Activated gamma-delta T cell (primary cell): ENCODE data around the gene ATP10A.

ENCODE experiments used
- DNase-seq: peaks from one replicate; lab custom pipeline; 2025; lab: John Stamatoyannopoulos, UW

The ATP10A gene

DNA sequence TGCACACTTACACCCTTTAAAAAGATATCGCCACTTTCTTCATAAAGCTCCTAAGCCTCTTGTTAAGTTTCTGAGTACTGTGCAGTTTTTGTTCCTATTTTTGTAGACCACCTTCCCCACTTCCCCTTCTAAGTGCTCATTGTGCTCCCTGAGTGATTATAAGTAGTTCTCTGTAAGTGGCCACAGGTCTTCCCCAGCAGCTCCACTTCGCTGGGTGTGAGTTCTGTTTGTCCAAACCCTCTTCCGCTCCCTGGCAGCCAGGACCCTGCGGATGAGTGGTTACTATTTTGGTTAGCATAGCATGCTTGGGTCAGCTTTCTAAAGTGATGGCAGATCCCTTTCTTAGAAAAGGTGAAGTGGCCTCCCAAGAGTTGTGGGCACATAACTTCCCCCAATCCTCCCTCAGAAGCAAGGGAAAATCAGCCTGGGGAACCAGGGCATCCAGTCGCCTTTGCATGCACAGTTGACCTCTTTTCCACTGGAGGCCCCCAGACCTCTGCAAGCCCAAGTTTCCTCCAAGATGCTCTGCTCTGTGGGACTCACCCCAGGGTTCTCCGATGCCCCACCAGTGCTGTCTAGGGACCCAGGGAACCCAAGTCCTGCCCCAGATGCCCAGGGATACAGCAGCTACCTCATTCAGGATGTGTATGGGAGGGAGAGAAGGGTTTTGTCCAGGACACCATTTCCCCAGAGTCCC lies 69.6 kb downstream of the ATP10A start:
- DNase-seq = no peak

DNA sequence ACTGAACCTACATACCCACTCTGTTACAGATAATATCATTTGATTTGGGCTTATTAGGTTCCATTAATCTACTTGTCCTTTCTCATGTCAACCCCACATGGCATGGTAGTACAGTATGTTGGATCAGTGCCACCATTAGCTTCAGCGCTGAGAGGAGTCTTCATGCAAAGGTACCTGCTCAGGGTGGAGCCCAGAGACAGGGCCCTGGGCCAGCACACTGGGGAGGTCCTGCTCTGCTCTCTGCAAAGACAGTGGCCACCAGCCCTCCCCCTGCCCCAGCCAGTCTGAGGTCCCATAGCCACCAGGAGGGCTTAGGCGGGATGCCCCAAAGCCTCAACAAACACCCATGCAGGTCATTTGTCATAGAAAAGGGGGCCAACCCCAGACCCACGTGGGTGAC lies 71.0 kb downstream of the ATP10A start:
- DNase-seq = no peak

DNA sequence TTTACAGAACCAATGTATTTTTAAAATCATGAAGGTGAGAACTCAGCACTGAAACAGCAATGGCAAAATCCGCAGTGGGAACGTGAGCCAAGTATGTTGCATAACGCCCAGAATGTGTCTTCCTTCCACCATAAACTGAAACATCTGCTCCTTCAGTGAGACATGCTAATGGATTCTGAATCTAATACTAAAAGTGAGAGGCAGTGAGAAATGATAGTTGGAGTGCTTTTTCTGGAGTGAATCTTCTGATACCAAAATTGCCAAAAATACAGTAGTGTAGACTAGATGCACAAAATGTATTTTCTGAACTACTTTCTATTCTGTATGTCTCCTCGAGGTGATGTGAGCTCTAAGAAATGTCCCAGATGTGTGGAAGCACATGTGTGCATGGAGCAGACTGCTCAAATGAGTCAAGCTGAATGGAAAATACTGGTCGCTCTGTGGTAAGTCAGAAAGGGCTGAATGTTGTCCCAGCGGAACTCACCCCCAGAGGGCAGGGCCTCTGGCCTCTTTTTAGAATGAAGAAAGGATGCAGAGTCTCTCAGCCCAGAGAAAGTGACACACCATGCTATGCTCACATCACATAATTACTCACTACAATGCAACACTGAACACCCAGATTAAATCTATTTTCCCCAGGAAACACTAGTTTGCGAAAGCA lies 73.0 kb downstream of the ATP10A start:
- no peak for DNase-seq

DNA sequence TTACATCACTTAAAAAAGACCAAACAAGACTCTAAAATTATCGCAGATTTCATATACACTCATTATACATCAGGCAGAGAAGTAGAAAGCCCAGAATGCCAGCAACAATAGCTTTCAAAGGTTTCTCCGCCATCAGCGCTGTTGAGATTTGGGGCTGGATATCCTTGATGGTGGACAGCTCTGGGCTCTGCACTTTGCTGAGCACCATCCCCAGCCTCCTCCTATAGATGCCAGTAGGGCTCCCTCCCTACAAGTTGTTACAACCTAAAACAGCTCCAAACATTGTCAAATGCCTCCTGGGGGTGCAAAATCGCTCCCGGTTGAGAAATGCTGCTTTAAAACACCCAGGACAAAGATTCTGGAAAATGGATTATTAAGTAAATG lies 73.5 kb downstream of the ATP10A start:
- no peak for DNase-seq

DNA sequence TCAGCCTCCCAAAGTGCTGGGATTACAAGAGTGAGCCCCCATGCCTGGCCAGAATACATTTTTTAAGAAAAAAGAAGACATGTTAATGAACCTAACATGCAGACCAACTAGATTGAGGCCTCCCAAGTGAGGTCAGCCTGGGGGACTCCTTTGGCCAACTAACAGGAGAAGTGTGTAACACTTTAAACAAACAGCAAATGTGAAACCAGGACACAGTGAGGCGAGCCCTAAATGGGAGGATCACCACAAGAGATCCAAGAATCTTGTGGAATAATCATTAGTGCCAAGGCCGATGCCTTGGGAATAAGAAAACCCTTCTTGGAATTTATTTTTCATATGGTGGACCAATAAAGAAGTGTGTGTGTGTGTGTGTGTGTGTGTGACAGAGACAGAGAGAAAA lies 73.9 kb downstream of the ATP10A start:
- no peak for DNase-seq

DNA sequence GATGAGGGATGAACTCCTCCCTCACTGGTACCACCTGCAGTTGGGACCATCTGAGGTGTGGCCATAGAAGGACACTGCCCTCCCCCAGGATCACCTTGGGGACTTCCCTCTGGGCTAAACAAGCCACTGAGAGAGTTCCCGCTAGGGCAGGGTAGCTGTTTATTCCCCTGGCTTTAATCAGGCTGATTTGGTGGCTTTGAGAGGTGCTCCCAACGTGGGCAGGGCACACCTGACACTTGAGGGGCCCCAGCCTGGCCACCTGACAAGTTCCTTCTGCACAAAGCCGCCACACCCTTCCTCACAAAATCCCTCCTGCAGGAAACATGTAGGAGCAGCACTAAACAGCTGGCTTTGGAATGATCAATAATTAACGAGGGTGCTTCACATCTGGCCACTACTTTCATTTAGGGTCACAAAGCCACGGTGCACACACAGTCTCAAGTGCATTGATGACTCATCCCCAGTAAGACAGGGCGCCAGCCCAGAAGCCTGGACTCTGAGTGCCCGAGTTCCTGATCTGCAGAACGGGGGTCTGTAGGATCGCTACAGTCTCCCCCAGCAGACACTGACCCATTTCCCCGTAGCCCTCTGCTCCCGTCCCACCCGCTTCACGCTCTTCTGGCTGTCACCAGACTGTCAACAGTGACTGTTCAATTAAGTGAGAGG lies 75.1 kb downstream of the ATP10A start:
- no peak for DNase-seq

DNA sequence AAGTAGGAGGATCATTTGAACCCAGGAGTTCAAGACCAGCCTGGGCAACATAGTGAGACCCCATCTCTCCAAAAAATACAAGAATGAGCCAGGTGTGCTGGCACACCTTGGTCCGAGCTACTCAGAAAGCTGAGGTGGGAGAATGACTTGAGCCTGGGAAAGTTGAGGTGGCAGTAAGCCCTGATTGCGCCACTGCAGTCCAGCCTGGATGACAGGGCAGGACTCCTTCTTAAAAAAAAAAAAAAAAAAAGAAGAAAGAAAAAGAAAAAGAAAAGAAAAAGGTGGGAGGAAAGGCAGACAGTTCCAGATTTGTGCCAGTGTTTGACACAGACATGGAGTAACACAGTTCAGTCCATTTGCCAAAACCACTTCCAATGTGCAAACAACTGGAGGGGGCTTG lies 75.7 kb downstream of the ATP10A start:
- DNase-seq = no peak

DNA sequence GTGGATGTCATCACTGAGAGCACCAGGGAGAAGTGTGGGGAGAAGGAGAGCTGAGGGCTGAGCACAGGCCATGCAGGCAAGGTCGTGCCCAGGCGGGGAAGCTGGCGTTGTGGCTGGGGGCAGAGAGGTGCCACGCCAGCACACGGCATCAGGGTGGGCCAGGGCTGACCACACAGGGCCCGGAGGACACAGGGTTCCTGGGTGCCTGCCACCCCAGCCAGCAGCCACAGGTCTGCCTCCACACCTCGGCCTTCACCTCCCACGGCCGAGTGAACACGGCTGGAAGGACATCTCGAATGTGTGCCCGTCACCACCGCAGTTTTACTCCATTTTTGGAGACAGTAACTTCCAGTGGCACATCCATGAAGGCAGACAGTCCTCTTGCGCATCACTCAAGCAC lies 77.1 kb downstream of the ATP10A start:
- DNase-seq = no peak

DNA sequence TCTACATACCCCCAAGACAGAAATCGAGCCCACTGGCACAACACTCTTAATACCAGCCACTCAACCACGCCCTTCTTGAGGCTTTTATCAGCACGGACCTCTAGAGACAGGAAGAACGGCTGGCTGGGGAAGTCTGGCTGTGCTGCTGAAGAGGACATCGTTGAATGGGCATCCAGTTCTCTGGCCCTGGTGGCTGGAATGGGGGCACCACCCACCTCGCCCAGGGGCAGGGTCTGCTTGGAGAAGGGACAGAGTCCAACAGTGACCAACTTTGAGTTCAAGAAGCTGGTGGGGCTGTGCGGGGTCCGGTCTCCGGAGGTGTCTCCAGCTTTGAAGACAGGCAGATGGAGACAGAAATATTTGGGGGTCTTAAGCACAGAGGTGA lies 77.5 kb downstream of the ATP10A start:
- no peak for DNase-seq

DNA sequence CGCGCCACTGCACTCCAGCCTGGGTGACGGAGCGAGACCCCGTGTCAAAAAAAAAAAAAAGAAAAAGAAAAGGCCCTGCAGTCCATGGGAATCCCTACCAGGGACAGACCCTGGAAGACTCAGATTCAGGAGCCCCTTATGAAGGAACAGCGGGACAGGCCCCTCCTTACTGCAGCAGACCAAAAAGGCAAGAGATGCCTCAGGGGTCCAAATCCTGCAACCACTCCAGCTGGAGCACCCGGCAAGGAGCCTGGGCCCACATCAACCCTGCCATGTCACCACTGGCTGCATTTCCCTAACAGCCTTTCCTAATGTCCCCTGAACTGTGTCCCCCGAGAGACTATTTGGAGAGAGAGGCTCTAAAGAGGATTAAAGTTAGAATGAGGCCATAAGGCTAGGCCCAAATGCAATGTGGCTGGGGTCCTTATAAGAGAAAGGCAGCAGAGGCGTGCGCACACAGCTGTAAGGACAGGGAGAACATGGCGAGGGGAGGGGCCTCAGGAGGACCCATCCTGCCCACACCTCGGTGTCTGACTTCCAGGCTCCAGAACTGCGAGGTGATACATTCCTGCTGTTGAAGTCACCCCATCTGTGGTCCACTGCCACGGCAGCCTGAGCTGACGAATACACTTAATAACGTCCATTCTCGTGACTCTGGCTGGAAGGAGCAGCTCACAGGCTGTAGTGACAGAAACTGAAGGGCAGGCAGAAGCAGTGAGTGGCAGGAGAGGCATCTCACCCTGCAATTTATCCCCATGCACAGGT lies 78.1 kb downstream of the ATP10A start:
- no peak for DNase-seq

DNA sequence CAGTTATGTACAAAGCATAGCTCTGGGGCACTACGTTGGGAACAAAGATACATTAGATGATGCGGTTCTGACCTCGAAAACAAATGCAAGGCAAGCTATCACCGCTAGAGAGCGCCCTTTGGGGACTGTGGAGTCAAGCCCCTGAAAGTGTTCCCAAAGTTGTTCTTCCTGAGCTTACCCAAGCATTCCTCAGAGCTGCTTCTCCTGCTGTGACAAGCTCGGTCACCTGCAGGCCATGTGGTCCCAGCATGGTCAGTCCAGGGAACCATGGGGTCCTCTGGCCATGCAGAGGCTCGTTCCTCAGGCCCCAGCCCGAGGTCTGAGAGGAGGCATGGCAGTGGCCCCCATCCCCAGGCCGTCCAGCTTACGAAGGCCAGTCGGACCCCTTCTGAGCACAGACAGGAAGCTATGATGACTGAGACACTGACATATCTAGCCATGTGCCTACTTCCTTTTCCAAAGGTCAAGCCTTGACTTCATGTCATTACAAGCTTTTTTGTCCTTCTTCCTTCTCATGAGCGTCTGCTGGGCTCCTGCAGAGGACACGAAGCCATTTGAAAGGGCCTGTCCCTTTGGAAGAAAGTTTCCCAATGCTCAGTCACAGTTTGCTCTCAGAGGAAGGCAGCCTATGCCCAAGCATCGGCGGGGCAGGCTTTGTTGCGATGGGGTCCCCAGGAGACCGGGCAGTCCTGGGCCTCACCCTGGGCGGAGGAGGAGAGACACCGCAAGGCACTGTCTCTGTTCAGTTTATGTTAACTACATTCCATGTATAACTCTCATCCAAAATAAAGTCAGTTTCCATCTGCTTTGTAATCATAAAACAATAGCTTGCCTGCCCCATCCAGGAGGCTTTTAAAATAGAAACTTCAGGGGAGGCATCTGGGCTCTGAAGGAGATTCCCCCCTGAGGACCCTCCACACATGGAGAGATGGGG lies 79.3 kb downstream of the ATP10A start:
- DNase-seq = no peak

DNA sequence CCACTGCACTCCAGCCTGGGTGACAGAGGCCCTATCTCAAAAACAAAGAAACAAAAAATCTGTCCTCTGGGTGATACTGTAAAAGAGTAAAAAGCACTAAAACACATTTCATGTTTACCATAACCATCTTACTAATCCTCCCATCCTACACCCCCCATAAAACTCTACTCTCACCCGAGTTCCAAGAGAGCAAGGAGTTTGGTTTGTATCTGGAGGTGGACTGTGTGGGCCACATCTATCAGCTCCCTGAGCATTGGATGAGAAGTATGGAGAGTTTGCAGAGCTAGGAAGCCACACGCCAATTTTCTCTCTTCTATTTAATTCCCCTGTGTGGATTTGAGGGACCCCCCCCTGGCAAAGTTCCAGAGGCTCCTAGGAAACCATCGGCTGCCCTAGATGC lies 80.0 kb downstream of the ATP10A start:
- no peak for DNase-seq

DNA sequence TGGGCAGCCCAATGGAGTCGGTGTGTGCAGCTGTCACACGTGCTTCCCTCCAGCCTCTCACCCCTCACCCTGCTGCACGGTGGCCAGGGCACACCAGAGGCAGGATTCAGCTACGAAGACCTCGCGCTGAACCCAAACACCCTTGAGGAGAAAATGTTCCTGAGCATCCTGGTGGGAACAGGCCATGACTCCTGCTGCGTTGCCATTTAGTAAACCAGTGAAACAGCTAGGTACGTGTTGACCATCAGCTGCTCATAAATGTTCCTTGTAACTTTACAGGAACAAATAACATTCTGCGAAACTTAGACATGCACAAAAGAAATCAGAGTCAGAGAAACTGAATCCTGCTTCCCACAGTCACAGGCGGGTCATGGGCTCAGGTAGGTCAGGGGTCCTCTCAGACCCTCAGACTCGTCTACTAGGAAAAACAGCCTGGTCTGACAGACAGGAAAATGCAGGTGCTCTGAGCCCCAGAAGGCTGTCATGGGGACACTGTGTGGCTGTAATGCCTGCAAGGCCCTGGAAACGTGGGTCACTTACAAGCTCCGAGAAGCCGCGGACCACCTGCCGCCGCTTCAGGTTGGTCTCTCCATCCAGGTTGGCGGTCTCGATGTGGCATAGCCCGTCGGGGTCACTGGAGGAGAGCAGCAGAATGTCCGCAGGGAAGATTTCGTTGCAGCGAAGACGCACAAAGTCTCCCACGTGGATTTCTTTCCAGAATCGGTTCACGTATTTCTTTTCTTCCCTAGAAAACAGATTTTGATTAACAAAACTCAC lies 82.5 kb downstream of the ATP10A start:
- DNase-seq = no peak

DNA sequence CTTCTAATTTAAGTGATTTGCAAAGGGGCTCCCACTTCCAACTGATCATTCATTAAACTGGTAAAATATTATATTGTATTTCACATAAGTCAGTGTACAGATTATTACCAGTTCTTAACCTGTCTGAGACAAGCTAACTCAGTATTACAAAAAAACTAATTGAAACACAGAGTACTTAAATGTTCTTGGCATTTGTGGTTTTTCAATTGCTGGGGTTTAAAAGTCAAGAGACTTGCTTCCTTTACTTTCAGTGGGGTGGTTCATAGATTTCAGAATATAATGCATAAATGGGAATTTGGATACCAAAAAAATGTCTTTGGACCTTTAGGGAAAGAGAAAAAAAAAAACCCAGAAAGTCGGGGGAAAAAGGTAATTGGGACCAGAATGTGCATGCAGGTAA lies 85.0 kb downstream of the ATP10A start:
- no peak for DNase-seq

DNA sequence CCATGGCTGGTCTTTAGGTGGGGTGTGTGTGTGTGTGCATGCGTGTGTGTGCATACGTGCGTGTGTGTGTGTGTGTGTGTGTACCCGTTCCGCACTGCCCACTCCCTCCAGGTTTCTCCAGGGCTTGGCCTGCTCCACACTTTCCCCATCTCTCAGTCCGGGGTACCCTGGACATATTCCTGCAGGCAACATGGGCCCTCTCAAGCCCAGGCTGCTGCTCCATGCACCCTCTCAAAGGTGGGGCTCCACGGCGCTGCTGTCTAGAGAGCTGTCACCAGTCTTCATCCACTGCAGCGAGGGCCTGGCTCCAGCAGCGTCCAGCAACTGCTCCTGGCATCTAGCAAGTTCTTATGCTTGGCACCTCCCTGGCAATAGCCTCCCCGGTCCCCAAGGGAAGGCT lies 86.1 kb downstream of the ATP10A start:
- no peak for DNase-seq

DNA sequence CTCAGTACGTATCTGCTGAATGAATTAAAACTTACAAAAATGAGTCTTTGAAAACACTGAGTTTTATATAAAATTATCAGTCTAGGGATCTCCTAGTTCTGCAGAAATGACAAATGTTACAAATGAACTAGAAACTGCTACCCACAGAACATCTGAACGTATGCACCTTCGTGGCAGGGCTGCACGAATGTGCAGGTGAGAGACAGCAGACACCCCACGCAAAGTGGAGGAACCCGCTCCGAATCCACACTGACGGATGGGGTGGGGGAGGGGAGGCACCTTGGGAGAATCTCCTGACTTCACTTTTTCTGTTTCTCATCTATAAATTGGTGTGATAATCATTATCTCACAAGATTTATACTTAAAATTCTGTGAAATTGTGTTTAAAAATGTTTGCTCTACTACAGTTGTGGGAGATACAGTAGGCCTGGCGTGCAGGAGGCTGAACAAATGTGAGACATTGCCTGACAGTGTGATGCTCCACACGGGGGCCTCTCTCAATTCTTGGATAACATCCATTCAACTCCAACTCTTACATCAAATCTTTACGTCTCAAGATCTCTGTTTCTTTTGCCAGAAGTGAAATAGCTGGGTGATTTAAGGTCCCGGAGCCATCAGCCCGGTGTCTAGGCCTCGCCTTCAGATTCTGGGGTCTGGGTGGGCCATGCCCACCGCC lies 86.9 kb downstream of the ATP10A start:
- no peak for DNase-seq

DNA sequence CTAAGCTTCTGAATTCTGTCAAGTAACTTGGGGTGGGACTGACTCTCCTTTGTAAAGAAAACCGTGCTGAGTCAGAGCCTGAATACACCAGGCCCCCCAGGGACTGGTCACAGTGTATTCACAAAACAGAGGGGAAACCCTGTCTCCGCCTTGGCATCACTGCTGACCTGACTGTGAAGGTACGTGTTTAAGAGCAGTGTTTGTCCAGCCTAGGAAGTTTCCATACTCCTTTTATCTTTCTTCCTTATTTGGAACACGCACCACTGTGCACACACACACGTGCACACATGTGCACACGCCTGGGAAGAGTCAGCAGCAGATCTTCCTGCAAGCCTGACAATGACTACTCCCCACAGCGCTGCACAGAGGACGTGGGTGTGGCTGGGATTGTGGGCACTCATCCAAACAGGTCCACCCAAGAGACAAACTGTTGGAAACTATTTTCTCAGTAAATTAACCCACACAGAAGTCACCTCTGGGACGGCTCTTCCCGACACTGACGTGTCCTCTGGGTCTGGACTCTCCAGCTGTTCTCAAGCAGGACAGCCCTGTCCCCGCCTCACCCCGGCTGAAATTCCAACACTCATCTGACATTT lies 87.7 kb downstream of the ATP10A start:
- DNase-seq = no peak

DNA sequence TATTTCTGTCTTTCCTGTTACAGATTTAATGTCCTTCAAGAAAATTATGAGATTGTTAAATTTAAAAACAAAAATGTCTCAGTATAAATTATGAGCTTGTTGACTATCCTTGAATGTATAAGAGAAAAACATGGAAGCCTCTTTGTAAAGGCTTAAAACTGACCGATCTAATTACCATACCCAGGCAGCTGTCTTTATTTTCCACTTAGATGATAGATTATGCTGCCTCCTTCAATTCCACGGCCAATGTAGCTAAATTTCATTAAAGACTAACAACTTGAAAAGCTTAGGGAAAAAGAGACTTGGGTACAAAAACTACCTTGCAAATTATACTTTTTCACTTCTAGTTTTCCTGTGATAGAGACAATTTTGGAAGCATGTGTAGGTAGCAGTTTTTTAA lies 88.3 kb downstream of the ATP10A start:
- DNase-seq = no peak

DNA sequence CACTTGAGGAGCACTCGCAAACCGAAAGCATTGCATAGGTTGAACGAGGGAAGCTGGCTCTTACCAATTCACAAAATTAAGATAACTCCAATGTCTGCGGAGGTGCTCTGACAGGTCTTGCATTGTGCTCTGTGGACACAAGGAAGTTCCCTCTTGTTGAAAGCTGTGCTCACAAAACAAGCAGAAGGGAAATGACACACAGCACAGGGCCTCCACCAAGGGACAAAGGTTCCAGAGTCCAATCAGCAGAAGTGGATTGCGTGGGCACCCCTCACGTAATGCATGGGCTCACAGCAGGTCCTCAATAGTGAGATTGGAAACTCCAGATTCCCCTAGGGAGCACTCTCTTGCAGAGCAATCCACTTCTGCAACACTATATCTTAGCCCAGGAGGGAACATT lies 89.9 kb downstream of the ATP10A start:
- no peak for DNase-seq

DNA sequence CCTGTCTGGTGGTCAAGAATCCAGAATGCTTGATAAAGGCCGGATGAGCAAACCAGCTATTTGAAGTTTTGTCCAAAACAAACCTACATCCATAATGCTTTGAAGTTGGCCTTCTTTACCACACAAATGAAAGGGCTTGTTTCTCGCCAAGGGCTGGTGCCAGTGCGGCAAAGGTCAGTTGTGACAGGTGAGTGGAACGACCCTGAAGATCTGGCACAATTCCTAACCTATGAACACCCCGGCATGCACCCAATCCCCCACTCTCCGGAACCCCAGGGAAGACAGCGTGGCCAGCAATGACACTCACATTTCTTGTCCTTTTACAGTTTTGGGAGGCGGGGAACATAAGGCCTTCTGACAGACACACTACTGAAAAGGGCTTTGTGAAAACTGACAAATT lies 90.6 kb downstream of the ATP10A start:
- no peak for DNase-seq
